Neural progenitor cell (in vitro differentiated cells): ENCODE results near the gene TRIM32. TPM values are rescaled to one million over a fixed set of nuclear protein-coding genes. Genes with fewer than 3 reads are reported as not detected.

Experiments
- DNase-seq: peaks from one replicate; pipeline ENCODE4 v3.0.0-alpha.2; 2016; ENCODE audit warnings: low spot score
- H2AFZ ChIP-seq: fragments of 200-600 bp; sonication (generic); replicated peaks from 2 replicates; pipeline ENCODE4 v1.6.1; 2016; ENCODE audit warnings: antibody characterized with exemption
- H3F3A ChIP-seq: fragments of 200-600 bp; sonication (generic); 2 replicates; pipeline ENCODE4 v1.6.1; 2016; ENCODE audit warnings: antibody characterized with exemption, low read depth
- H3K27ac ChIP-seq: fragments of 200-600 bp; sonication (generic); 2 replicates; pipeline ENCODE4 v1.5.1; 2016; ENCODE audit warnings: mild to moderate bottlenecking
- H3K27me3 ChIP-seq: fragments of 200-600 bp; sonication (generic); 2 replicates; pipeline ENCODE4 v1.6.1; 2016; ENCODE audit warnings: mild to moderate bottlenecking, moderate library complexity
- H3K36me3 ChIP-seq: fragments of 200-600 bp; sonication (generic); 2 replicates; pipeline ENCODE4 v1.5.1; 2016
- H3K4me1 ChIP-seq: fragments of 200-600 bp; sonication (generic); 2 replicates; pipeline ENCODE4 v1.6.1; 2016; ENCODE audit warnings: mixed run types
- H3K4me2 ChIP-seq: fragments of 200-600 bp; sonication (generic); 2 replicates; pipeline ENCODE4 v1.6.1; 2016
- H3K4me3 ChIP-seq: fragments of 200-600 bp; sonication (generic); 2 replicates; pipeline ENCODE4 v1.5.1; 2016
- H3K79me2 ChIP-seq: fragments of 200-600 bp; sonication (generic); 2 replicates; pipeline ENCODE4 v1.6.1; 2016; ENCODE audit warnings: low read depth
- H3K9ac ChIP-seq: fragments of 200-600 bp; sonication (generic); 2 replicates; pipeline ENCODE4 v1.6.1; 2016
- H3K9me3 ChIP-seq: fragments of 200-600 bp; sonication (generic); 2 replicates; pipeline ENCODE4 v1.5.1; 2016; ENCODE audit warnings: low read depth
- H4K20me1 ChIP-seq: fragments of 200-600 bp; sonication (generic); 2 replicates; pipeline ENCODE4 v1.6.1; 2016; ENCODE audit warnings: low read depth
- H3K27ac Mint-ChIP-seq: 3 replicates; pipeline ENCODE4 v1.8.0; 2021; ENCODE audit warnings: mixed read lengths
- H3K27me3 Mint-ChIP-seq: 2 replicates; pipeline ENCODE4 v1.8.0; 2022; ENCODE audit warnings: low read depth, mild to moderate bottlenecking, inconsistent platforms, moderate library complexity, mixed read lengths; ENCODE audit not compliant: insufficient read depth
- H3K36me3 Mint-ChIP-seq: 3 replicates; pipeline ENCODE4 v1.8.0; 2021; ENCODE audit warnings: mixed read lengths
- H3K4me1 Mint-ChIP-seq: 3 replicates; pipeline ENCODE4 v1.8.0; 2021; ENCODE audit warnings: mixed read lengths
- H3K4me3 Mint-ChIP-seq: 3 replicates; pipeline ENCODE4 v1.8.0; 2021; ENCODE audit warnings: mild to moderate bottlenecking, moderate library complexity, mixed read lengths
- H3K9me3 Mint-ChIP-seq: 3 replicates; pipeline ENCODE4 v1.8.0; 2020; ENCODE audit warnings: mixed read lengths
- CTCF ChIP-seq: fragments of 200-600 bp; sonication (generic); IDR thresholded peaks from 2 replicates; pipeline ENCODE4 v1.5.1; 2017; ENCODE audit warnings: antibody characterized with exemption, mild to moderate bottlenecking
- EZH2 ChIP-seq: fragments of 200-600 bp; sonication (generic); IDR thresholded peaks from 2 replicates; pipeline ENCODE4 v1.6.1; 2017; ENCODE audit warnings: antibody characterized with exemption, mild to moderate bottlenecking, moderate library complexity
- EZH2phosphoT487 ChIP-seq: fragments of 200-600 bp; sonication (generic); IDR thresholded peaks from 2 replicates; pipeline ENCODE4 v1.6.1; 2017; ENCODE audit warnings: antibody characterized with exemption
- total RNA-seq: library from RNA; depleted of rRNA; stranded (reverse); fragments of >200 nt; gene quantifications from 2 replicates; pipeline ENCODE4 v1.2.3, GENCODE V29; 2015; ENCODE audit warnings: low replicate concordance

TRIM32 gene
- total RNA-seq = 16.3 and 18.5 TPM in 2 replicates

GRCh38 chr9:116687074-116687753 lies at the start of gene TRIM32:
Gene TRIM32 (plus strand): TSS chr9:116687305. CDS start chr9:116697743, 10,438 bp downstream.
- TF ChIP-seq CTCF = no peak
- TF ChIP-seq EZH2phosphoT487 = no peak
- TF ChIP-seq EZH2 = no peak
- Histone ChIP-seq H3K79me2 (peaks cover 33% of the 10 kb centered on the region), H3K9me3 (no peaks in the 10 kb centered on the region), H3F3A (no peaks in the 10 kb centered on the region), H3K4me1 (no peaks in the 10 kb centered on the region), H3K27ac (no peak within 1 kb of the TSS), H3K36me3 (no peaks in the 10 kb centered on the region), H2AFZ (peak within 1 kb of the TSS; percentile 82), H3K4me2 (peak within 1 kb of the TSS; percentile 85), H3K9ac (no peak within 1 kb of the TSS), H3K4me3 (peak within 1 kb of the TSS; percentile 66), H4K20me1 (peaks cover 7% of the 10 kb centered on the region), H3K27me3 (no peaks in the 10 kb centered on the region)
- Mint-ChIP-seq H3K9me3 (peaks cover 7% of the 10 kb centered on the region), H3K27ac (peak within 1 kb of the TSS; percentile 67), H3K4me1 (peaks cover 29% of the 10 kb centered on the region), H3K36me3 (peaks cover 5% of the 10 kb centered on the region), H3K4me3 (peak within 1 kb of the TSS; percentile 86), H3K27me3 (peaks cover 4% of the 10 kb centered on the region)
- peak; percentile 94 for DNase-seq

DNA sequence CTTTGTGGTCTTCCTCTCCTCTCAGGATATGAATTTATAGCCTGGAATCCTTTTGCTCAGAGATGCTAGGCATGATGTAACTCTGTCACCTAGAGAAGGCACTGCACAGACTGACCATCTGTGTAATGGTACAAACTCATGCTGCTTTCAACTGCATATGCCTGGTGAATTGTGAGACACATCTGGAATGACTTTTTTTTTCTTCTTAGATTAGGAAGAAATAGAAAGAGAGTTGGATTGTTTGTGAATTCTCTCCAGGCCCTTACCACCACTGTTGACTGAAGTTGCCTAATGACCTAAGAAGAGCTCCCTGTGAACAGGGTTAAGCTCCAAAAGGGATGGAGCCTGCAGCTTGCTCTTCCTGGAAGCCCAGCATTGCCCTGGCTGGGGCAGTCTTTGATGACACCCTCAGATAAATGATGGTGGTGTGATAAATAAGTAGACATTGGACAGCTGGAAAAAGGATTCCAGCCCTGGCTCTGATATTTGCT lies 47.8 kb upstream of the TRIM32 start:
- H3K4me1 Mint-ChIP-seq = peaks cover 3% of the 10 kb centered on the region
- no peaks in the 10 kb centered on the region for H3K27me3 Mint-ChIP-seq
- TF ChIP-seq EZH2 (no peak), CTCF (no peak), EZH2phosphoT487 (no peak)
- no peak overlapping the region for H3K4me2 ChIP-seq
- no peaks in the 10 kb centered on the region for H3K9me3 Mint-ChIP-seq
- H3K27ac Mint-ChIP-seq = no peak overlapping the region
- no peaks in the 10 kb centered on the region for H4K20me1 ChIP-seq
- no peaks in the 10 kb centered on the region for H3K27me3 ChIP-seq
- no peaks in the 10 kb centered on the region for H3F3A ChIP-seq
- peaks cover 3% of the 10 kb centered on the region for H3K36me3 Mint-ChIP-seq
- no peak overlapping the region for H3K27ac ChIP-seq
- H3K4me3 Mint-ChIP-seq = no peak overlapping the region
- no peak overlapping the region for H3K4me3 ChIP-seq
- no peak for DNase-seq
- no peak overlapping the region for H3K9ac ChIP-seq
- H3K36me3 ChIP-seq = no peaks in the 10 kb centered on the region
- H3K79me2 ChIP-seq = no peaks in the 10 kb centered on the region
- H3K4me1 ChIP-seq = no peaks in the 10 kb centered on the region
- H2AFZ ChIP-seq = no peak overlapping the region
- no peaks in the 10 kb centered on the region for H3K9me3 ChIP-seq

- DNase-seq = no peak
- no peaks in the 10 kb centered on the region for H3K36me3 ChIP-seq
- Mint-ChIP-seq H3K9me3 (no peaks in the 10 kb centered on the region), H3K27me3 (no peaks in the 10 kb centered on the region), H3K27ac (no peak overlapping the region), H3K4me1 (peaks cover 3% of the 10 kb centered on the region), H3K36me3 (peaks cover 3% of the 10 kb centered on the region), H3K4me3 (no peak overlapping the region)
- H3F3A ChIP-seq = no peaks in the 10 kb centered on the region
- no peaks in the 10 kb centered on the region for H3K4me1 ChIP-seq
- TF ChIP-seq CTCF (no peak), EZH2 (no peak), EZH2phosphoT487 (no peak)
- no peak overlapping the region for H3K4me2 ChIP-seq
- no peak overlapping the region for H3K9ac ChIP-seq
- no peaks in the 10 kb centered on the region for H3K79me2 ChIP-seq
- H3K9me3 ChIP-seq = no peaks in the 10 kb centered on the region
- H2AFZ ChIP-seq = no peak overlapping the region
- no peaks in the 10 kb centered on the region for H3K27me3 ChIP-seq
- H3K27ac ChIP-seq = no peak overlapping the region
- H3K4me3 ChIP-seq = no peak overlapping the region
- H4K20me1 ChIP-seq = no peaks in the 10 kb centered on the region
Observed at GRCh38 chr9:116641292-116642059, 45.6 kb upstream of the TRIM32 start.
